Neural cell (in vitro differentiated cells): Measurements from ENCODE around the gene SNCB. TPM values are rescaled to one million over a fixed set of nuclear protein-coding genes. Genes with fewer than 3 reads are reported as not detected.

Experiments
- H2AFZ ChIP-seq: fragments of 200-600, 300-800 bp; sonication (generic), shearing (Covaris generic); 2 replicates; pipeline ENCODE4 v1.6.0; 2014; ENCODE audit warnings: low read depth, mild to moderate bottlenecking, antibody characterized with exemption, low read length, moderate library complexity
- H3F3A ChIP-seq: fragments of 200-600 bp; shearing (Covaris generic); 2 replicates; pipeline ENCODE4 v1.6.1; 2016; ENCODE audit warnings: mild to moderate bottlenecking, moderate library complexity, mixed read lengths, antibody characterized with exemption, low read length; ENCODE audit not compliant: insufficient read depth, poor library complexity, severe bottlenecking
- H3K27ac ChIP-seq: fragments of 200-600, 300-800 bp; sonication (generic), shearing (Covaris generic); 2 replicates; pipeline ENCODE4 v1.5.1; 2014; ENCODE audit warnings: mild to moderate bottlenecking, low read length, moderate library complexity
- H3K27me3 ChIP-seq: fragments of 300-800, 200-600 bp; sonication (generic), shearing (Covaris generic); 2 replicates; pipeline ENCODE4 v1.6.0; 2014; ENCODE audit warnings: mild to moderate bottlenecking, low read depth, low read length, moderate library complexity; ENCODE audit not compliant: insufficient read depth
- H3K36me3 ChIP-seq: fragments of 300-800, 200-600 bp; sonication (generic), shearing (Covaris generic); 2 replicates; pipeline ENCODE4 v1.5.1; 2014; ENCODE audit warnings: mild to moderate bottlenecking, antibody characterized with exemption, low read length, moderate library complexity; ENCODE audit not compliant: insufficient read depth
- H3K4me2 ChIP-seq: fragments of 300-800, 200-600 bp; sonication (generic), shearing (Covaris generic); 2 replicates; pipeline ENCODE4 v1.6.0; 2014; ENCODE audit warnings: mild to moderate bottlenecking, low read length
- H3K4me3 ChIP-seq: fragments of 300-800, 200-600 bp; sonication (generic), shearing (Covaris generic); 2 replicates; pipeline ENCODE4 v1.5.1; 2014; ENCODE audit warnings: mild to moderate bottlenecking, low read length, moderate library complexity
- H3K79me2 ChIP-seq: fragments of 200-600 bp; shearing (Covaris generic); replicated peaks from 2 replicates; pipeline ENCODE4 v1.6.0; 2014; ENCODE audit warnings: mild to moderate bottlenecking, low read length, moderate library complexity; ENCODE audit not compliant: insufficient read depth
- H3K9ac ChIP-seq: fragments of 300-800, 200-600 bp; sonication (generic), shearing (Covaris generic); 2 replicates; pipeline ENCODE4 v1.6.1; 2016; ENCODE audit warnings: mild to moderate bottlenecking, low read length, mixed read lengths
- H3K9me2 ChIP-seq: fragments of 200-600 bp; shearing (Covaris generic); 2 replicates; pipeline ENCODE4 v1.6.1; 2016; ENCODE audit warnings: mild to moderate bottlenecking, low read length, mixed read lengths; ENCODE audit not compliant: insufficient read depth
- H3K9me3 ChIP-seq: fragments of 200-600, 300-800 bp; sonication (generic), shearing (Covaris generic); 2 replicates; pipeline ENCODE4 v1.6.1; 2016; ENCODE audit warnings: mild to moderate bottlenecking, mixed run types, low read length, moderate library complexity, mixed read lengths
- H4K20me1 ChIP-seq: fragments of 200-600 bp; shearing (Covaris generic); 2 replicates; pipeline ENCODE4 v1.6.1; 2016; ENCODE audit warnings: mild to moderate bottlenecking, mixed run types; ENCODE audit not compliant: insufficient read depth
- CTCF ChIP-seq: fragments of 450-650 bp; IDR thresholded peaks from 2 replicates; pipeline ENCODE4 v1.5.1; 2014; ENCODE audit warnings: antibody characterized with exemption, mild to moderate bottlenecking, moderate library complexity; ENCODE audit not compliant: poor library complexity, severe bottlenecking
- EP300 ChIP-seq: fragments of 450-650 bp; conservative IDR thresholded peaks from 2 replicates; pipeline ENCODE4 v1.6.1; 2014; ENCODE audit warnings: antibody characterized with exemption, mild to moderate bottlenecking, moderate library complexity; ENCODE audit not compliant: poor library complexity, severe bottlenecking
- EZH2 ChIP-seq: fragments of 200-600, 300-800 bp; shearing (Covaris generic), sonication (generic); IDR thresholded peaks from 2 replicates; pipeline ENCODE4 v1.6.1; 2014; ENCODE audit warnings: antibody characterized with exemption, low read length, borderline replicate concordance, mild to moderate bottlenecking; ENCODE audit not compliant: insufficient read depth, poor library complexity, severe bottlenecking
- MXI1 ChIP-seq: fragments of 450-650 bp; conservative IDR thresholded peaks from 2 replicates; pipeline ENCODE4 v1.6.1; 2014; ENCODE audit warnings: antibody characterized with exemption, mild to moderate bottlenecking; ENCODE audit not compliant: poor library complexity, severe bottlenecking
- POLR2AphosphoS5 ChIP-seq: IDR thresholded peaks from 2 replicates; pipeline ENCODE4 v1.6.1; 2012
- RAD21 ChIP-seq: fragments of 450-650 bp; conservative IDR thresholded peaks from 2 replicates; pipeline ENCODE4 v1.6.1; 2014; ENCODE audit warnings: antibody characterized with exemption, mild to moderate bottlenecking, moderate library complexity
- SMC3 ChIP-seq: fragments of 450-650 bp; conservative IDR thresholded peaks from 2 replicates; pipeline ENCODE4 v1.6.1; 2014; ENCODE audit warnings: antibody characterized with exemption, mild to moderate bottlenecking, moderate library complexity; ENCODE audit not compliant: poor library complexity
- TAF1 ChIP-seq: IDR thresholded peaks from 2 replicates; pipeline ENCODE4 v1.6.1; 2012; ENCODE audit warnings: low read depth
- polyA plus RNA-seq: library from polyadenylated mRNA; depleted of rRNA; stranded (reverse); fragments of >200 nt; gene quantifications from 2 replicates; pipeline ENCODE4 v1.2.3, GENCODE V29; 2014
- TF ChIP-seq, protein P1 (sequence below): IDR thresholded peaks from 2 replicates; pipeline ENCODE4 v1.6.1; 2012; ENCODE audit warnings: borderline replicate concordance

The SNCB gene
- polyA plus RNA-seq, 1 donor from 2014 or later: 10.1 TPM

- Histone ChIP-seq H3K4me2 (no peak overlapping the region), H3K27me3 (peaks cover 45% of the 10 kb centered on the region), H3K9me2 (no peaks in the 10 kb centered on the region), H4K20me1 (no peaks in the 10 kb centered on the region), H3F3A (no peaks in the 10 kb centered on the region), H3K9ac (no peak overlapping the region), H3K36me3 (no peaks in the 10 kb centered on the region), H3K27ac (no peak overlapping the region), H3K4me3 (peak overlapping the region; percentile 85), H2AFZ (no peak overlapping the region), H3K9me3 (no peaks in the 10 kb centered on the region), H3K79me2 (no peaks in the 10 kb centered on the region)
- TF ChIP-seq RAD21 (no peak), EZH2 (no peak), TAF1 (no peak), EP300 (no peak), POLR2AphosphoS5 (no peak), SMC3 (no peak), CTCF (no peak), MXI1 (no peak)
- TF ChIP-seq, protein P1, sequence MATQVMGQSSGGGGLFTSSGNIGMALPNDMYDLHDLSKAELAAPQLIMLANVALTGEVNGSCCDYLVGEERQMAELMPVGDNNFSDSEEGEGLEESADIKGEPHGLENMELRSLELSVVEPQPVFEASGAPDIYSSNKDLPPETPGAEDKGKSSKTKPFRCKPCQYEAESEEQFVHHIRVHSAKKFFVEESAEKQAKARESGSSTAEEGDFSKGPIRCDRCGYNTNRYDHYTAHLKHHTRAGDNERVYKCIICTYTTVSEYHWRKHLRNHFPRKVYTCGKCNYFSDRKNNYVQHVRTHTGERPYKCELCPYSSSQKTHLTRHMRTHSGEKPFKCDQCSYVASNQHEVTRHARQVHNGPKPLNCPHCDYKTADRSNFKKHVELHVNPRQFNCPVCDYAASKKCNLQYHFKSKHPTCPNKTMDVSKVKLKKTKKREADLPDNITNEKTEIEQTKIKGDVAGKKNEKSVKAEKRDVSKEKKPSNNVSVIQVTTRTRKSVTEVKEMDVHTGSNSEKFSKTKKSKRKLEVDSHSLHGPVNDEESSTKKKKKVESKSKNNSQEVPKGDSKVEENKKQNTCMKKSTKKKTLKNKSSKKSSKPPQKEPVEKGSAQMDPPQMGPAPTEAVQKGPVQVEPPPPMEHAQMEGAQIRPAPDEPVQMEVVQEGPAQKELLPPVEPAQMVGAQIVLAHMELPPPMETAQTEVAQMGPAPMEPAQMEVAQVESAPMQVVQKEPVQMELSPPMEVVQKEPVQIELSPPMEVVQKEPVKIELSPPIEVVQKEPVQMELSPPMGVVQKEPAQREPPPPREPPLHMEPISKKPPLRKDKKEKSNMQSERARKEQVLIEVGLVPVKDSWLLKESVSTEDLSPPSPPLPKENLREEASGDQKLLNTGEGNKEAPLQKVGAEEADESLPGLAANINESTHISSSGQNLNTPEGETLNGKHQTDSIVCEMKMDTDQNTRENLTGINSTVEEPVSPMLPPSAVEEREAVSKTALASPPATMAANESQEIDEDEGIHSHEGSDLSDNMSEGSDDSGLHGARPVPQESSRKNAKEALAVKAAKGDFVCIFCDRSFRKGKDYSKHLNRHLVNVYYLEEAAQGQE: no peak
Measured at GRCh38 chr5:176628406-176629228, 1.7 kb downstream of the SNCB start.

DNA sequence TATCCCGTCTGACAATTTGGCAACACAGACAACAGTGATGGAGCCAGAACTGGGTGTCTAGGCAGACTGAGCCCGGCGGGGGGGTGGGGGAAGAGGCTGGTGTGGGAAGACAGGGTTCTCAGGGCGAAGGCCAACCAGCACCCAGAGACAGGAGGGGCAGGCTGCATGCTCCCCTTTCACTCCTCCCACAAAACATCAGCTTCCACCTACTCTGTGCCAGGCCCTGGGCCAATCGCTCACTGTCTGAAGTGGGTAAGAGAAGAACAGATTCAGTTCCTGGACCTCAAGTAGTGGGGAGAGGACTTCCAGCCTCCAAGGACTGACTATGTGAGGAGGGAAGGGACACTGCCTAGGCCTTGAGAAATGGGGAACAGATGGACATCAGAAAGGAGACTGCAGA, 2.8 kb downstream of the SNCB start:
- Histone ChIP-seq H3K27me3 (peaks cover 45% of the 10 kb centered on the region), H3F3A (no peaks in the 10 kb centered on the region), H3K27ac (no peak overlapping the region), H2AFZ (no peak overlapping the region), H4K20me1 (no peaks in the 10 kb centered on the region), H3K9ac (no peak overlapping the region), H3K79me2 (no peaks in the 10 kb centered on the region), H3K4me3 (no peak overlapping the region), H3K36me3 (no peaks in the 10 kb centered on the region), H3K4me2 (no peak overlapping the region), H3K9me3 (no peaks in the 10 kb centered on the region), H3K9me2 (no peaks in the 10 kb centered on the region)
- no peak for TF ChIP-seq EP300
- no peak for TF ChIP-seq POLR2AphosphoS5
- TF ChIP-seq TAF1: no peak
- no peak for TF ChIP-seq MXI1
- TF ChIP-seq RAD21: no peak
- no peak for TF ChIP-seq CTCF
- TF ChIP-seq, protein P1: no peak
- TF ChIP-seq EZH2: no peak
- no peak for TF ChIP-seq SMC3
